ENCODE results near the gene ECE1.
"Not testable (repeated sequence)": the region's sequence is repeated elsewhere in the genome, so short reads cannot be mapped to it uniquely, and the experiment has no call there.

The ECE1 gene

GRCh38 chr1:21192871-21193270 is 97.4 kb downstream of the ECE1 start:
- Histone ChIP-seq H3K27ac (no peak overlapping the region), H3K4me3 (no peak overlapping the region)
- no peak for DNase-seq (ENCODE audit: low spot score)

GRCh38 chr1:21192284-21192683 is 98.0 kb downstream of the ECE1 start:
- TF ChIP-seq CTCF (IDR thresholded peaks at IDR 0.05) = no peak
- H3K27ac ChIP-seq = no peak overlapping the region
- no peak for DNase-seq (ENCODE audit: low spot score)
- H3K4me3 ChIP-seq = no peak overlapping the region

More at GRCh38 chr1:21192871-21193270, 97.4 kb downstream of the ECE1 start:
- no peak for TF ChIP-seq CTCF (IDR thresholded peaks at IDR 0.05)

- H3K27ac ChIP-seq; H3K4me3 ChIP-seq; DNase-seq (ENCODE audit: low spot score): not testable (repeated sequence)
Observed at GRCh38 chr1:21190771-21191170, 99.5 kb downstream of the ECE1 start.

- Histone ChIP-seq H3K4me3 (no peak overlapping the region), H3K27ac (no peak overlapping the region)
- TF ChIP-seq CTCF (IDR thresholded peaks at IDR 0.05) = no peak
- DNase-seq (ENCODE audit: low spot score) = no peak
Observed at GRCh38 chr1:21189906-21190500, 100.3 kb downstream of the ECE1 start.

GRCh38 chr1:21189421-21189820 is 100.8 kb downstream of the ECE1 start:
- no peak overlapping the region for H3K27ac ChIP-seq
- no peak for TF ChIP-seq CTCF (IDR thresholded peaks at IDR 0.05)
- no peak overlapping the region for H3K4me3 ChIP-seq
- no peak for DNase-seq (ENCODE audit: low spot score)

GRCh38 chr1:21188235-21188634 is 102.0 kb downstream of the ECE1 start:
- Histone ChIP-seq H3K4me3 (no peak overlapping the region), H3K27ac (no peak overlapping the region)
- no peak for TF ChIP-seq CTCF (IDR thresholded peaks at IDR 0.05)
- no peak for DNase-seq (ENCODE audit: low spot score)

- DNase-seq (ENCODE audit: low spot score) = no peak
- Histone ChIP-seq H3K27ac (no peak overlapping the region), H3K4me3 (no peak overlapping the region)
- TF ChIP-seq CTCF (IDR thresholded peaks at IDR 0.05) = no peak
Observed at GRCh38 chr1:21185221-21185731, 105.0 kb downstream of the ECE1 start.
